B cell (primary cell): Measurements from ENCODE around the gene GLYATL1. TPM values are rescaled to one million over a fixed set of nuclear protein-coding genes. Genes with fewer than 3 reads are reported as not detected.
"Not testable (repeated sequence)": the region's sequence is repeated elsewhere in the genome, so short reads cannot be mapped to it uniquely, and the experiment has no call there.

ENCODE experiments used
- ATAC-seq: fragments of 200-7000 bp; cut with Tn5 transposase; one replicate; pipeline ENCODE4 v1.10.0; 2021; ENCODE audit warnings: low read depth, mild to moderate bottlenecking, moderate number of reproducible peaks, moderate library complexity
- CTCF ChIA-PET: fragments of 350-600 bp; sonication (Branson Sonifier 250); formaldehyde crosslinking; loops from one replicate; lab custom pipeline; 2021; ENCODE audit warnings: antibody characterized with exemption, inconsistent platforms; lab: Charles Lee
- POLR2A ChIA-PET: fragments of 350-600 bp; sonication (Branson Sonifier 250); formaldehyde crosslinking; loops from one replicate; lab custom pipeline; 2021; ENCODE audit warnings: antibody characterized with exemption; lab: Charles Lee
- DNase-seq: peaks from one replicate; pipeline ENCODE4 v3.0.0; 2013
- H2AFZ ChIP-seq: 2 replicates; pipeline ENCODE4 v1.6.1; 2012; ENCODE audit warnings: mild to moderate bottlenecking, low read depth, low read length; ENCODE audit not compliant: insufficient read depth, poor library complexity, severe bottlenecking
- H3K27ac ChIP-seq, 2 donors: 1 replicate in 1 of 2; 2 replicates in 1 of 2; pipeline ENCODE4 v1.5.1; 2012 to 2013; ENCODE audit warnings: low read length in 2 of 2, mild to moderate bottlenecking in 2 of 2, moderate library complexity in 1 of 2
- H3K27me3 ChIP-seq, 4 experiments: fragments of 200-600 bp in 1 of 4; sonication (generic) in 1 of 4; replicated peaks in 1 of 4; 1 replicate in 2 of 4; 2 replicates in 2 of 4; pipeline versions ENCODE4 v1.6.1 to v1.7.0; 2013 to 2016; ENCODE audit warnings: low read length in 3 of 4, mild to moderate bottlenecking in 2 of 4, mixed read lengths in 1 of 4, moderate library complexity in 1 of 4; ENCODE audit not compliant: insufficient read depth in 4 of 4, control insufficient read depth in 3 of 4; ENCODE audit errors: control extremely low read depth in 1 of 4
- H3K36me3 ChIP-seq, 2 experiments: replicated peaks in 1 of 2; 1 replicate in 1 of 2; 2 replicates in 1 of 2; pipeline versions ENCODE4 v1.6.1 to v1.7.1; 2013; ENCODE audit warnings: low read length in 1 of 2; ENCODE audit not compliant: insufficient read depth in 2 of 2, control insufficient read depth in 1 of 2; ENCODE audit errors: control extremely low read depth in 1 of 2, extremely low read depth in 1 of 2
- H3K4me1 ChIP-seq, 2 donors: fragments of 200-600 bp in 1 of 2; sonication (generic) in 1 of 2; 1 replicate in 1 of 2; 2 replicates in 1 of 2; pipeline versions ENCODE4 v1.5.1 to v1.6.1; 2013 to 2017; ENCODE audit warnings: low read length in 2 of 2; ENCODE audit not compliant: control insufficient read depth in 2 of 2, insufficient read depth in 2 of 2
- H3K4me2 ChIP-seq: replicated peaks from 2 replicates; pipeline ENCODE3; 2012; ENCODE audit warnings: mild to moderate bottlenecking, low read depth, low read length; ENCODE audit not compliant: poor library complexity, severe bottlenecking
- H3K4me3 ChIP-seq, 5 experiments: fragments of 200-600 bp in 1 of 5; sonication (generic) in 1 of 5; 1 replicate in 3 of 5; 2 replicates in 2 of 5; pipeline versions ENCODE4 v1.5.1 to v1.7.0; 2011 to 2016; ENCODE audit warnings: low read length in 4 of 5, mild to moderate bottlenecking in 4 of 5, low read depth in 2 of 5, control low read depth in 1 of 5, moderate library complexity in 1 of 5; ENCODE audit not compliant: insufficient read depth in 1 of 5; ENCODE audit errors: control extremely low read depth in 1 of 5, extremely low read depth in 1 of 5
- H3K79me2 ChIP-seq: fragments of 200-600 bp; sonication (generic); one replicate; pipeline ENCODE4 v1.6.0; 2016; ENCODE audit warnings: low read length; ENCODE audit not compliant: control insufficient read depth, insufficient read depth
- H3K9ac ChIP-seq: fragments of 200-600 bp; sonication (generic); 2 replicates; pipeline ENCODE4 v1.6.1; 2017; ENCODE audit warnings: mild to moderate bottlenecking, low read length, moderate library complexity
- H3K9me3 ChIP-seq, 3 donors: one replicate each; pipeline versions ENCODE4 v1.6.1 to v1.7.1; 2013; ENCODE audit warnings: low read length in 2 of 3; ENCODE audit not compliant: control insufficient read depth in 2 of 3, insufficient read depth in 1 of 3; ENCODE audit errors: control extremely low read depth in 1 of 3
- H4K20me1 ChIP-seq: 2 replicates; pipeline ENCODE4 v1.6.0; 2012; ENCODE audit warnings: mild to moderate bottlenecking, low read length; ENCODE audit not compliant: insufficient read depth, control insufficient read depth, poor library complexity, severe bottlenecking
- H3K27ac Mint-ChIP-seq: one replicate; pipeline ENCODE4 v1.8.0; 2021; ENCODE audit warnings: mixed read lengths
- H3K27me3 Mint-ChIP-seq: one replicate; pipeline ENCODE4 v1.8.0; 2021; ENCODE audit warnings: mixed read lengths
- H3K4me1 Mint-ChIP-seq: one replicate; pipeline ENCODE4 v1.8.0; 2021; ENCODE audit warnings: mixed read lengths
- H3K4me3 Mint-ChIP-seq: one replicate; pipeline ENCODE4 v1.8.0; 2021; ENCODE audit warnings: mixed read lengths
- H3K9me3 Mint-ChIP-seq: one replicate; pipeline ENCODE4 v1.8.0; 2022; ENCODE audit warnings: mixed read lengths; ENCODE audit not compliant: insufficient read depth
- CTCF ChIP-seq: fragments of 200-600 bp; IDR thresholded peaks from one replicate; pipeline ENCODE4 v1.8.0; 2022; ENCODE audit warnings: antibody characterized with exemption, mild to moderate bottlenecking
- EZH2 ChIP-seq: IDR thresholded peaks from 2 replicates; pipeline ENCODE4 v1.6.1; 2012; ENCODE audit warnings: borderline replicate concordance, low read depth, mild to moderate bottlenecking, moderate library complexity, low read length; ENCODE audit not compliant: insufficient read depth, poor library complexity, severe bottlenecking
- WGBS: methylation state at CpG from one replicate; pipeline ENCODE4 v1.1.5; 2013; ENCODE audit warnings: missing lambda C conversion rate; ENCODE audit not compliant: insufficient coverage; 5-methylcytosine and 5-hydroxymethylcytosine counted together
- intact Hi-C: fragments of 100-400 bp; cut with micrococcal nuclease; formaldehyde crosslinking; loops from one replicate; pipeline ENCODE4 v1.10.0; 2022
- polyA plus RNA-seq: library from polyadenylated mRNA; depleted of rRNA; stranded (reverse); fragments of >200 nt; gene quantifications from 2 replicates; pipeline ENCODE4 v1.2.3, GENCODE V29; 2012
- total RNA-seq, 2 donors: library from RNA; stranded (reverse); fragments of 120-200 nt in 1 of 2; gene quantifications; 1 replicate in 1 of 2; 2 replicates in 1 of 2; pipeline versions ENCODE4 v1.2.3 to v1.2.4, GENCODE V29; 2013 to 2022

Gene GLYATL1
- total and polyA plus RNA-seq, 2 donors (not counting 1 experiment from before 2014, with no cell fraction given) = not detected

GRCh38 chr11:59000003-59000402 is 60.7 kb downstream of the GLYATL1 start:
- Mint-ChIP-seq H3K4me3 (no peak overlapping the region), H3K9me3 (no peaks in the 10 kb centered on the region), H3K4me1 (peaks cover 10% of the 10 kb centered on the region), H3K27me3 (no peaks in the 10 kb centered on the region), H3K27ac (no peak overlapping the region)
- H4K20me1 ChIP-seq = no peaks in the 10 kb centered on the region
- ATAC-seq = no peak
- H2AFZ ChIP-seq = no peak overlapping the region
- H3K36me3 ChIP-seq = no peaks in the 10 kb centered on the region
- no peak overlapping the region for H3K4me3 ChIP-seq
- no peaks in the 10 kb centered on the region for H3K9me3 ChIP-seq
- TF ChIP-seq EZH2 (no peak), CTCF (no peak)
- H3K4me2 ChIP-seq = no peak overlapping the region
- H3K9ac ChIP-seq = no peak overlapping the region
- H3K27ac ChIP-seq = no peak overlapping the region
- intact Hi-C loops = no loop called here
- CTCF ChIA-PET = interaction anchor here (2.0 kb wide), 1 partner anchor 10 kb away, joined by 4 read pairs; no protein-coding TSS in a partner anchor
- 73% methylated on average over 2 of the region's 3 CpGs for WGBS
- no peaks in the 10 kb centered on the region for H3K79me2 ChIP-seq
- H3K27me3 ChIP-seq = no peaks in the 10 kb centered on the region
- H3K4me1 ChIP-seq = peaks cover 11 to 14% of the 10 kb centered on the region in 2 donors
- POLR2A ChIA-PET = no interaction called here
- DNase-seq = no peak

- POLR2A ChIA-PET, H3K4me2 ChIP-seq, H3K4me3 ChIP-seq, H3K36me3 ChIP-seq, H3K27ac Mint-ChIP-seq, ATAC-seq, H3K9me3 ChIP-seq, intact Hi-C loops, H3K27me3 Mint-ChIP-seq, H3K4me3 Mint-ChIP-seq, H3K9ac ChIP-seq, H3K9me3 Mint-ChIP-seq, H3K79me2 ChIP-seq, H4K20me1 ChIP-seq, H2AFZ ChIP-seq, H3K27me3 ChIP-seq, H3K27ac ChIP-seq, DNase-seq: not testable (repeated sequence)
- peaks cover 10% of the 10 kb centered on the region for H3K4me1 Mint-ChIP-seq
- CTCF ChIA-PET = interaction anchor here (0.8 kb wide), 1 partner anchor 9 kb away, joined by 3 read pairs; no protein-coding TSS in a partner anchor
- H3K4me1 ChIP-seq = peaks cover 11 to 14% of the 10 kb centered on the region in 2 donors
- 0% methylated on average over 1 of the region's 2 CpGs for WGBS
These were observed 62.7 kb downstream of the GLYATL1 start for GRCh38 chr11:59002006-59002405.

Other genes with a start within 250 kb of the GLYATL1 start
- not detected in 2 replicates for gene GLYAT, start 207.5 kb upstream of the GLYATL1 start, total RNA-seq
- gene GLYAT, start 207.5 kb upstream of the GLYATL1 start, polyA plus RNA-seq = not detected in 2 replicates
- gene GLYATL2, start 94.8 kb upstream of the GLYATL1 start, total RNA-seq = not detected in 2 replicates
- not detected in 2 replicates for gene GLYATL2, start 94.8 kb upstream of the GLYATL1 start, polyA plus RNA-seq
- not detected in 2 replicates for gene GLYATL1B, start 146.8 kb downstream of the GLYATL1 start, total RNA-seq
- not detected in 2 replicates for gene GLYATL1B, start 146.8 kb downstream of the GLYATL1 start, polyA plus RNA-seq
- 148 and 155 TPM in 2 replicates for gene FAM111B, start 167.7 kb downstream of the GLYATL1 start, total RNA-seq
- 2.5 and 3.6 TPM in 2 replicates for gene FAM111B, start 167.7 kb downstream of the GLYATL1 start, polyA plus RNA-seq
- 120 and 126 TPM in 2 replicates for gene FAM111A, start 203.4 kb downstream of the GLYATL1 start, total RNA-seq
- gene FAM111A, start 203.4 kb downstream of the GLYATL1 start, polyA plus RNA-seq = 57.0 and 61.9 TPM in 2 replicates
- gene DTX4, start 232.6 kb downstream of the GLYATL1 start, total RNA-seq = 41.0 and 43.3 TPM in 2 replicates
- 10.7 and 11.7 TPM in 2 replicates for gene DTX4, start 232.6 kb downstream of the GLYATL1 start, polyA plus RNA-seq